H54 (cell line): ENCODE measurements around the gene CNEP1R1.

ENCODE experiments used
- DNase-seq: peaks from one replicate; pipeline ENCODE4 v3.0.0; 2011; ENCODE audit warnings: low spot score, mixed read lengths; ENCODE audit not compliant: insufficient read length
- FAIRE-seq: peaks from 3 replicates; lab custom pipeline; 2011; peaks lifted over from hg19 to GRCh38; lab: Jason Lieb, UNC
- POLR2A ChIP-seq: IDR thresholded peaks from 2 replicates; pipeline ENCODE4 v1.6.1; 2011; ENCODE audit warnings: low read depth, mild to moderate bottlenecking, low read length

Gene CNEP1R1, protein sequence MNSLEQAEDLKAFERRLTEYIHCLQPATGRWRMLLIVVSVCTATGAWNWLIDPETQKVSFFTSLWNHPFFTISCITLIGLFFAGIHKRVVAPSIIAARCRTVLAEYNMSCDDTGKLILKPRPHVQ

DNA sequence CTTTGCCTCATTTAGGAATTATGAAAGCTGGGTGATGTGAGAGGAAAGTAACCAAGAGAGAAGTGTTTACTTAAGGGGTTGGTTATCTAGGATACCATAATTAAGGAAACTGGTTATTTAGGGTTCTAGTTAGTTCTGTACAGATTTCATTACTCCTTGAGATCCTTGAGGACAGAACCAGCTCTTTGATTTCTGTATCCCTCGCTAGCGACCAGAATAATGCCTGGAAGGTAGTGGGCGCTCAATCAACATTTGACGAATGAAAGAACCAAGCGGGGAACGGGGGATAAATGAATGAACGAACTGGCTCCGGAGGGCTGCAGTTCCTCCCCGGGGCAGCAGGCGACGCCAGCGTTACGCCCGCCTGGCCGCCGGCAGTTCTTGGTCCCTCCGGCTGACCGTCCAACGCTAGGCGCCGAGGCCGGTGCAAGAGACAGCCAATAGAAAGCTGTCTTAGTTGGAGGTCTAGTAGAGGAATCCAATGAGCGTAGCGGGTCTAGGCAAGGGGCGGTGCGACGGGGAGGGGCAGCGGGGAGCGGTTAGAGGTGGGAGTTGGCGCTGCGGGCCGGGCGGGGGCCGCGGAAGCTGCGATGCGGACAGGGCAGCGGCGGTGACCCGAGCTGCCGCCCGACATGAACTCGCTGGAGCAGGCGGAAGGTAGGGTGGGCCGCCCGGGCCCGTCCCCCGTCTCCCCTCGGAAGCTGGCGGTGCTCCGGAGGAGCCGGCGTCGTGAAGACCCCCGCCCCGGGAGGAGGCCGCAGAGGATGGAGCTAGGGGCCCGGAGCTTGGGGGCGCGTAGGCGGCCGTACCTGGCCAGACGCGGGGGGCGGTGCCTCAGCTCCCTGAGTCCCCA lies at the start of gene CNEP1R1:
Gene CNEP1R1 (plus strand): TSS at position 542 of the 853 bp plus-strand sequence. CDS start 91 bp downstream, at position 633.
- DNase-seq (peak; percentile 93), FAIRE-seq (peak; percentile 87)
- peak; percentile 87 for TF ChIP-seq POLR2A

DNA sequence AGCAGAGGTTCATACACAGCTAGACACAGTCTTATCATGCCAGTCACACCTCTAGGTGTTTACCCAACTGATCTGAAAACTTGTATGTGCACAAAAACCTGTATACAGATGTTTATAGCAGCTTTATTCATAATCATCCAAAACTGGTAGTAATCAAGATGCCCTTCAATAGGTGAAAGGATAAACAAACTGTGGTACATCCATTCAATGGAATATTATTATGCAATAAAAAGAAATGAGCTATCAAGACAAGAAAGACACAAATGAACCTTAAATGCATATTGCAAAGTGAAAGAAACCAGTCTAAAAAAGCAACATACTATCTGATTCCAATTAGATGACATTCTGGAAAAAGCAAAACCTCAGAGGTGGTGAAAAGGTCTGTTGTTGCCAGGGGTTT lies 47.6 kb upstream of the CNEP1R1 start:
- FAIRE-seq (no peak), DNase-seq (no peak)
- TF ChIP-seq POLR2A, result no peak

DNA sequence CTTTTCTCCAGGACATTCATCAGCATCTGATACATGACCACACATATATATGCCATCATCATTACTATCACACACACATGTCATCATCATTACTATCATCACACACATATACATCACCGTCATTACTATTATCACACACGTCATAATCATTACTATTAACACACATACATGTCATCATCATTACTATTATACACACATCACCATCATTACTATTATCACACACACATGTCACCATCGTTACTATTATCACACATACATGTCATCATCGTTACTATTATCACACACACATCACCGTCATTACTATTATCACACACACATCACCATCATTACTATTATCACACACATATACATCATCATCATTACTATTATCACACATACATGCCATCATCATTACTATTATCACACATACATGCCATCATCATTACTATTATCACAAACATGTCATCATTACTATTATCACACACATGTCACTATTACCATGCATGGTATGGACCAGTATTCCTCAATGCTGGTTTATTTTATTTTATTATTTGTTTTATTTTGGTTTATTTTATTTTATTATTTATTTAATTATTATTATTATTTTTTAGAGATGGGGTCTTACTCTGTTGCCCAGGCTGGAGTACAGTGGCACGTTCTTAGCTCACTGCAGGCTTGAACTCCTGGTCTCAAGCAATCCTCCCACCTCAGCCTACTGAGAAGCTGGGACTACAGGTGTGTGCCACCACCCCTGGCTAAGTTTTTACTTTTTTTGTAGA lies 46.3 kb upstream of the CNEP1R1 start:
- no peak for FAIRE-seq
- TF ChIP-seq POLR2A, result no peak
- no peak for DNase-seq

DNA sequence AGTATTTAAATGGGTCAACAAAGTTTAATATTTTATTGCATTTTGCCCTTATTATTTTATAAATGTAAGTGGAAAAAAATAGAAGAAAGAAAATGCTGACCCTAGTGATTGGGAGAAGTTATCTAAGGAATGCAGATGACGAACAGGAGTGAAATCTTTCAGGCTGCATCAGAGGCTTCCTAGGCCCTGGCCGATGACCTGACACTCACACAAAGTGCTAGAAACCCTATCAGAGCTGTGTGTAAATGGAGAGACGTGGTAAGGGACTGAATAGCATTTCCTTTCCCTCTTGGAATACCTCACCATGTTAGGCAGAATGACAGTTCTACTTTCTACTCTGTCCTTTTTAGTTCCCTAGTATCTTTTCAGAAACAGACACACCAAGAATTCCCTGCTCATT lies 44.9 kb upstream of the CNEP1R1 start:
- FAIRE-seq (no peak), DNase-seq (peak; percentile 9)
- TF ChIP-seq POLR2A, result no peak

DNA sequence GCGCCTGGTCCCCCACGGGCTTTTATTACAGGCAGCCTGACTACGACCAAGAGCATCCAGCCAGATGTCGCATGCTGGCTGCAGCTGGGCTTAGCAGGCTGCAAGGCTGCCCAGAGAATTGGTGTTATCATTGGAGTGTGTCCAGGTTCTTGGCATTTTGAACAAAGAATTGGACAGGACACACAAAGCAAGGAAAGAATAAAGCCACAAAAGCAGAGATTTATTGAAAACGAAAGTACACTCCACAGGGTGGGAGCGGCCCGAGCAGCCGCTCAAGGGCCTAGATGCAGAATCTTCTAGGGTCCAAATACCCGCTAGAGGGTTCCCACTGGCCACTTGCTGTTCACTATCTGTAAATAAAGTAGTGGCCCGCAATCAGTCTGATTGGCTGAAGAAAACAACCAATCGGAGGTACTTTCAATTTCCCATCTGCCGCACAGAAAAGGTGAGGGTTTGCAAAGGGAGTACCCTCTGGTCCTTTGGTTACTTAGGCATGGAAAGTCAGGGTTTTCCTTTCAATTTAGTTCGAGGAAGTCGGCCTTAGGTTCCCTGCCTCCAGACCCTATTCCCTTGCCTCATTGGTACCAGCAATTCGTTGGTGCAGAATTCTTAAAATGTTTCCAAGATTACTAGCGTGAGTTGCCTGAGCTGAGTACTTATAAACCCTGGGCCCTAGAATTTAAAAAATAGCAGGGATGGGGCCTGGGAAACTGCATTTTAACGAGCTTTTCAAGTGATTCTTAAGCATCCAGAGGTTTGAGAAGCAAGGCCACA lies 38.5 kb upstream of the CNEP1R1 start:
- peak; percentile 30 for DNase-seq
- no peak for TF ChIP-seq POLR2A
- peak; percentile 38 for FAIRE-seq

DNA sequence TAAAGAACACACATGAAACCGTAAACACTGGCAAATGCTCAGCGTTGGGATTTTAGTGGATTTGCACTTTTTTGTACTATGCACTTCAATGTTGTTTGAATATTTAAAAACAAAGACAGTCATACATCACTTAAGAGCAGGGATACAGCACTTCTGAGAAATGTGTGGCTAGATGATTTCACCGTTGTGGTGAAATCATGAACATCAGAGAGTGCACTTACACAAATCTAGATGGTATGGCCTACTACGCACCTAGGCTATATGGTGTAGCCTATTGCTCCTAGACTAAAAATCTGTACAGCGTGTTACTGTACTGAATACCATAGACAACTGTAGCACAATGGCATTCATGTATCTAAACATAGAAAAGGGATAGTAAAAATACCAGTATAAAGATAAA lies 37.6 kb upstream of the CNEP1R1 start:
- DNase-seq (no peak), FAIRE-seq (no peak)
- TF ChIP-seq POLR2A, result no peak

DNA sequence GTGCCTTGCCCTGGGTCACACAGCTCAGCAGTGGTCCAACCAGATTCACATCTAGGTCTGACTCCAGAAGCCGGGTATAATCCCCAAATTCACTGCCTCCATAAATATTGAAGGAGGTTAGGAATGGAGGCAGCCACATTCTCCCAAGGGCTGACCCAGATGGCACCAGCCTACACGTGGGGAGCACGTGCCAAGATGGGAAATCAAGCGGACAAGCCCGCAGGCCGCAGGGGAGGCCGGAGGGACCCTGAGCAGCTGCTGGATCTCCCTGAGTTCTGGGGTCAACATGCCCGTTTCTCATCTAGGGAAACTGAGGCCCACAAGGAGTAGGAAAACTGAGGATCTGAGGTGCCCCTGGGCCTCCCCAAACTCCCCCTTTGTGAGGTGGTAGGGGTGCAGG lies 32.2 kb upstream of the CNEP1R1 start:
- DNase-seq, result no peak
- no peak for TF ChIP-seq POLR2A
- no peak for FAIRE-seq

DNA sequence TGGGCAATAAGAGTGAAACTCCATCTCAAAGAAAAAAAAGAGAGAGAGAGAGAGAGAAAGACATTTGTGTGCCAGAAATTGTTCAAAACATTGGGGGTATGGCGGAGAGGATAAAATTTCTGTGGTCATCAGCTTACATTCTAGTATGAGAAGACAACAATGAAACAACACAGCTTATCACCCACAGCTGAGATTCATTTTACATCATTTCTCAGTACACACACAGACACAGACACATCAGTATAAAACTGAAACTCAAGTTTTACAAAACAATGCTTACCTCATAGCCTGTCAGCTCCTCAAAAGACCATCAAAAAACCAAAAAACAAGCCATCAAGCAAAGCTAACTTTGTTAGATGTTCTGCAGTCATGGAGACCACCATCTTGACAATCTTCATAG lies 31.4 kb upstream of the CNEP1R1 start:
- FAIRE-seq (no peak), DNase-seq (no peak)
- TF ChIP-seq POLR2A, result no peak

DNA sequence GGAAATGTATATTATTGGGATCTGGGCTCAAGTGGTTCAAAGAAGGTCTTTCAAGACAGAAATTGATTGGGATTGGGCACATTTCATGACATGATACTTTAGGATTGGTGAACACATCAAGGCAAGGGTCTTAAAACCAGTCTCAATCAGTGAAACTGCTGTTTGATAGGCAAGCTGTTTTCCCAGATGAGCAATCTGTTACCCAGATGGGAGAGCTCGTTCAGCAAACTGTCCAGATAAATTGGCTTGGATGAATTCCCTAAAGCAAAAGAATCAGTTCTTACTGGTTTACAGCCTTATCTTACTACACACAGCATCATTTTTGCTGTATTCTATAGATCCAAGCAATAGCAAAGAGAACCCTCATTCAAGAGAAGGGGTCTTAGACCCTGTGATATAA lies 31.0 kb upstream of the CNEP1R1 start:
- no peak for DNase-seq
- no peak for FAIRE-seq
- TF ChIP-seq POLR2A, result no peak

DNA sequence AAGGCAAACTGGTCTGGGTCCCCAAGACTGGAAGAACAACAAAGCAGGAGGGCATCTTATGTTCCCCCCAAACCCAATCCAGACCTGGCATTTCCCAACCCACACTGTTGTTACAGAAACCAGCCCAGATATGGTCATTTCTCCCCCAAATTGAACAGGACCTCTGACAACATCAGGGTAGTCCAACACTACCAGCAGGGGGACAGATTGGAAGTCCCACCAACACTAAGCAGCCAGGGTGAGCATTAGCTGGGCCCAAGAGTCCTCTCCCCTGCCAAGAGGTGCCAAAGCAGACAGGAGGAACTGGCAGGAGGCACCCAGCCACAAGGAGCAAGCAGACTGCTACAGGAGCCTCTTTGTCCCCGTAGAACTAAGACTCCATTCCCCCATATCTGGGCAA lies 29.3 kb upstream of the CNEP1R1 start:
- FAIRE-seq, result no peak
- TF ChIP-seq POLR2A, result no peak

DNA sequence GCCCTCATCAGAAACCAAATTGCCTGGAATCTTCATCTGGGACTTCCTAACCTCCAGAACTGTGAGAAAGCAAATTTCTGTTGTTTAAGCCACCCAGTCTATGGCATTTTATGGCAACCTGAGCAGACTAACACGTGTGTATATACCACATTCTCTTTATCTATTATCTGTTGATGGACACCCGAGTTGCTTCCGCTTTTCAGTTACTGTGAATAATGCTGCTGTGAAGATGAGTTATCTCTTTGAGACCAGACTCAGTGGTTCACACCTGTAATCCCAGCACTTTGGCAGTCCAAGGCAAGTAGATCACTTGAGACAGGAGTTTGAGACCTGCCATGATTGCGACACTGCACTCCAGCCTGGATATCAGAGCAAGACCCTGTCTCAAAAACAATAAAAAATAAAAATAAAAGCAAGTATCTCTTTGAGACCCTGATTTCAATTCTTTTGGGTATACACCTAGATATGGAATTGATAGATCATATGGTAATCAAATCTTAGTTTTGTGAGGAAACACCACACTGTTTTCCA lies 27.2 kb upstream of the CNEP1R1 start:
- FAIRE-seq (no peak), DNase-seq (no peak)
- no peak for TF ChIP-seq POLR2A

More for the DNA sequence above, 29.3 kb upstream of the CNEP1R1 start:
- no peak for DNase-seq

DNA sequence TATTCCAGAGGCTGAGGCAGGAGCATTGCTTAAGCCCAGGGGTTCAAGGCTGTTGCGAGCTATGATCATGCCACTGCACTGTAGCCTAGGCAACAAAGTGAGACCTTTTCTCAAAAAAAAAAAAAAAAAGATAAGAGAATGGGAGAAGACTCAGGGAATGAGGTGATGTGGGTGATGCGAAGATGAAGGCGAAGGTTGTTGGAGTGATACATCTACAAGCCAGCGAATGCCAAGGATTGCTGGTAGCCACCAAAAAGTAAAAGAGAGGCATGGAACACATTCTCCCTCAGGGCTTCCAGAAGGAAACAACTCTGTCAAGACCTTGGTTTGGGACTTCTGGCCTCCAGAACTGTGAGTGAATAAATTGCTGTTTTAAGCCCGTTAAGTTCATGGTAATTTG lies 26.0 kb upstream of the CNEP1R1 start:
- DNase-seq (no peak), FAIRE-seq (no peak)
- no peak for TF ChIP-seq POLR2A

DNA sequence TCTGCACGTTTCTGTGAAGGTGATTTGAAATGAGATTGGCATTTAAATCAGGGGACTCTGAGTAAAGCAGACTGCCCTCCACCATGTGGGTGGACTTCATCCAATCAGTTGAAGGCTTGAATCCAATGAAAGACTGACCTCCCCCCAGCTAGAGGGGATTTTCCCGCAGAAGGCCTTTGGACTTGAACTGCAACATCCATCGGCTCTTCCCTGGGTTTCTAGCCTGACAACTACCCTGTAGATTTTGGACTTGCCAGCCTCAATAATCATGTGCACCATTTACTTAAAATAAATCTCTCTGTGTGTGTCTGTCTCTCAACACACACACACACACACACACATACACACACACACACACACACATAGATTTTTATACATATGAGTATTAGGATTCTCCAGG lies 23.9 kb upstream of the CNEP1R1 start:
- DNase-seq, result no peak
- no peak for TF ChIP-seq POLR2A
- no peak for FAIRE-seq
